Body of pancreas (tissue), 4 donors: ENCODE measurements around the gene CD207.

ENCODE experiments used
- POLR2A ChIP-seq, 3 donors: fragments of 450-650 bp; IDR thresholded peaks; one replicate each; pipeline ENCODE4 v1.6.1; 2016; ENCODE audit warnings: antibody characterized with exemption in 3 of 3, mild to moderate bottlenecking in 2 of 3
- TF ChIP-seq, protein P1 (sequence below), 7 experiments: fragments of 450-650 bp in 4 of 7; fragments of 200-600 bp in 3 of 7; sonication (generic) in 3 of 7; IDR thresholded peaks; one replicate each; pipeline ENCODE4 v1.5.1; 2016 to 2019; ENCODE audit warnings: antibody characterized with exemption in 7 of 7

DNA sequence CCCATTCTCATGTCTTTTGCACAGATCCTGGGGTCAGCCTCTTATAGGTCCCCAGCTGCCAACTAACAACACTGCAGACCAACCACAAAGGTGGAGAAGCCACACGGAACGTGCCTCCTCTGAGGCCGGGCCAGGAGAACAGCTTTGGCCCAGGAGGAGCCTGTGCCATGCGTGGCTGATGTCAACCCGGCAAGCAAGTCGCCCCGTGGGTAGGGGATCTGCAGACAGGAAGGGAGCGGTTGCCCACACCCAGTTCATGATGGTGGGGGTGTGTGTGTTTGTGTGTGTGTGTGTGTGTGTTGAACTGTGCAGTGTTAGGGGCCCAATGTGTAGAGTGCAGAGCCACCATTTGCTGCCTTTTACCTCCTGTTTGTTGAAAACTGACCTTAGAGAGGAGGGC lies 12.8 kb downstream of the CD207 start:
- TF ChIP-seq, protein P1, sequence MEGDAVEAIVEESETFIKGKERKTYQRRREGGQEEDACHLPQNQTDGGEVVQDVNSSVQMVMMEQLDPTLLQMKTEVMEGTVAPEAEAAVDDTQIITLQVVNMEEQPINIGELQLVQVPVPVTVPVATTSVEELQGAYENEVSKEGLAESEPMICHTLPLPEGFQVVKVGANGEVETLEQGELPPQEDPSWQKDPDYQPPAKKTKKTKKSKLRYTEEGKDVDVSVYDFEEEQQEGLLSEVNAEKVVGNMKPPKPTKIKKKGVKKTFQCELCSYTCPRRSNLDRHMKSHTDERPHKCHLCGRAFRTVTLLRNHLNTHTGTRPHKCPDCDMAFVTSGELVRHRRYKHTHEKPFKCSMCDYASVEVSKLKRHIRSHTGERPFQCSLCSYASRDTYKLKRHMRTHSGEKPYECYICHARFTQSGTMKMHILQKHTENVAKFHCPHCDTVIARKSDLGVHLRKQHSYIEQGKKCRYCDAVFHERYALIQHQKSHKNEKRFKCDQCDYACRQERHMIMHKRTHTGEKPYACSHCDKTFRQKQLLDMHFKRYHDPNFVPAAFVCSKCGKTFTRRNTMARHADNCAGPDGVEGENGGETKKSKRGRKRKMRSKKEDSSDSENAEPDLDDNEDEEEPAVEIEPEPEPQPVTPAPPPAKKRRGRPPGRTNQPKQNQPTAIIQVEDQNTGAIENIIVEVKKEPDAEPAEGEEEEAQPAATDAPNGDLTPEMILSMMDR (IDR thresholded peaks at IDR 0.05): no peak
- no peak for TF ChIP-seq POLR2A (IDR thresholded peaks at IDR 0.05)
